KMS-11 (cell line): Measurements from ENCODE around the gene PLCG2.

Source experiments
- H2AFZ ChIP-seq: fragments of 200-600 bp; sonication (generic); 2 replicates; pipeline ENCODE4 v1.6.1; 2016; ENCODE audit warnings: antibody characterized with exemption, mixed run types, low read depth
- H3K27ac ChIP-seq: fragments of 200-600 bp; sonication (generic); 2 replicates; pipeline ENCODE4 v1.6.1; 2016; ENCODE audit warnings: mild to moderate bottlenecking, mixed run types
- H3K27me3 ChIP-seq: fragments of 200-600 bp; sonication (generic); 2 replicates; pipeline ENCODE4 v1.6.1; 2017; ENCODE audit warnings: mild to moderate bottlenecking, low read depth, mixed run types, moderate library complexity; ENCODE audit not compliant: insufficient read depth
- H3K36me3 ChIP-seq: fragments of 200-600 bp; sonication (generic); 2 replicates; pipeline ENCODE4 v1.6.1; 2017; ENCODE audit warnings: mild to moderate bottlenecking, mixed run types; ENCODE audit not compliant: insufficient read depth
- H3K4me1 ChIP-seq: fragments of 200-600 bp; sonication (generic); 2 replicates; pipeline ENCODE4 v1.6.1; 2016; ENCODE audit warnings: mild to moderate bottlenecking, low read depth, mixed run types; ENCODE audit not compliant: poor library complexity, severe bottlenecking
- H3K4me2 ChIP-seq: fragments of 200-600 bp; sonication (generic); 2 replicates; pipeline ENCODE4 v1.7.0; 2016; ENCODE audit warnings: mild to moderate bottlenecking, mixed run types
- H3K4me3 ChIP-seq: fragments of 200-600 bp; sonication (generic); IDR thresholded peaks from 2 replicates; pipeline ENCODE4 v1.6.1; 2017; ENCODE audit warnings: low read depth, low read length, mixed read lengths; ENCODE audit not compliant: insufficient read depth
- H3K79me2 ChIP-seq: fragments of 200-600 bp; sonication (generic); 2 replicates; pipeline ENCODE4 v1.6.1; 2016; ENCODE audit warnings: low read depth, mixed run types; ENCODE audit not compliant: insufficient read depth
- H3K9ac ChIP-seq: fragments of 200-600 bp; sonication (generic); 2 replicates; pipeline ENCODE4 v1.6.1; 2016; ENCODE audit warnings: mild to moderate bottlenecking, mixed run types
- H4K20me1 ChIP-seq: fragments of 200-600 bp; sonication (generic); 2 replicates; pipeline ENCODE4 v1.6.1; 2016; ENCODE audit warnings: mild to moderate bottlenecking, mixed run types; ENCODE audit not compliant: insufficient read depth
- CTCF ChIP-seq: fragments of 200-600 bp; sonication (generic); conservative IDR thresholded peaks from 2 replicates; pipeline ENCODE4 v1.6.1; 2017; ENCODE audit warnings: low read depth, mild to moderate bottlenecking, antibody characterized with exemption, low read length, moderate library complexity, mixed read lengths

The PLCG2 gene

GRCh38 chr16:81921085-81921814 lies 142.2 kb downstream of the PLCG2 start:
- Histone ChIP-seq H3K79me2 (no peaks in the 10 kb centered on the region), H3K4me1 (no peaks in the 10 kb centered on the region), H3K9ac (no peak overlapping the region), H3K4me2 (no peak overlapping the region), H3K4me3 (no peak overlapping the region), H2AFZ (no peak overlapping the region), H3K27ac (no peak overlapping the region), H3K27me3 (no peaks in the 10 kb centered on the region), H4K20me1 (no peaks in the 10 kb centered on the region), H3K36me3 (no peaks in the 10 kb centered on the region)
- TF ChIP-seq CTCF: no peak

- no peak overlapping the region for H2AFZ ChIP-seq
- no peak overlapping the region for H3K4me3 ChIP-seq
- H3K27me3 ChIP-seq: no peaks in the 10 kb centered on the region
- no peak overlapping the region for H3K9ac ChIP-seq
- no peaks in the 10 kb centered on the region for H3K79me2 ChIP-seq
- H3K27ac ChIP-seq: no peak overlapping the region
- no peaks in the 10 kb centered on the region for H4K20me1 ChIP-seq
- TF ChIP-seq CTCF: no peak
- no peaks in the 10 kb centered on the region for H3K36me3 ChIP-seq
- H3K4me1 ChIP-seq: no peaks in the 10 kb centered on the region
- H3K4me2 ChIP-seq: no peak overlapping the region
These were observed 142.9 kb downstream of the PLCG2 start for GRCh38 chr16:81921843-81922584.

- TF ChIP-seq CTCF: no peak
- H3K79me2 ChIP-seq: no peaks in the 10 kb centered on the region
- no peaks in the 10 kb centered on the region for H3K27me3 ChIP-seq
- no peak overlapping the region for H3K4me3 ChIP-seq
- H4K20me1 ChIP-seq: no peaks in the 10 kb centered on the region
- no peaks in the 10 kb centered on the region for H3K36me3 ChIP-seq
- no peaks in the 10 kb centered on the region for H3K4me1 ChIP-seq
- H3K9ac ChIP-seq: no peak overlapping the region
- no peak overlapping the region for H2AFZ ChIP-seq
- H3K4me2 ChIP-seq: no peak overlapping the region
- no peak overlapping the region for H3K27ac ChIP-seq
These were observed 144.2 kb downstream of the PLCG2 start for GRCh38 chr16:81923296-81923695.

DNA sequence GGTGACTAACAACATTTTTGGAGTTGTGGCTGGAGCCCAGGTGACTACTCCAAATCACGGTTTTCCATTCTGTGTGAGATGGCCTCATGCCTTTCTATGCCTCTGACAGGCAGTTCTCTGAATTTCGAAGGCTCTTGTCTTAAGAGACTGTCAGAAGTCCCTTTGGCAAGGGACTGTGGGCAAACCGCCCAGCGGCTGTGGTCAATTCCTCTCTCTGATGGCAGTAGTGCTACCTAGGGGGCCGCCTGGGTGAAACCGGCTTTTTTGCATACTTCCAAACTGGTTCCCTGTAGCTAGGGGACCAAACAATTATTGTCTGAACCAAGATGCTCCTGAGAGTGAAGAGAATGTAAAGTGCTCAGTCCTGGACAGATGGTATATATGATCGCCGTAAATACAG lies 145.9 kb downstream of the PLCG2 start:
- no peak for TF ChIP-seq CTCF
- Histone ChIP-seq H4K20me1 (no peaks in the 10 kb centered on the region), H3K36me3 (no peaks in the 10 kb centered on the region), H3K4me3 (no peak overlapping the region), H3K4me2 (no peak overlapping the region), H3K9ac (no peak overlapping the region), H3K27me3 (no peaks in the 10 kb centered on the region), H3K79me2 (no peaks in the 10 kb centered on the region), H2AFZ (no peak overlapping the region), H3K27ac (no peak overlapping the region), H3K4me1 (no peaks in the 10 kb centered on the region)
